SK-N-MC (cell line): ENCODE measurements around the gene PAQR8.
A peak's percentile ranks its signal among the peaks of the same experiment; 100 is the strongest.

ENCODE experiments used
- DNase-seq: peaks from one replicate; pipeline ENCODE4 v3.0.0-alpha.2; 2011; ENCODE audit warnings: low read depth, low spot score
- H3K27ac ChIP-seq: fragments of 200-600 bp; sonication (generic); 2 replicates; pipeline ENCODE4 v1.5.1; 2016; ENCODE audit warnings: mixed run types
- H3K36me3 ChIP-seq: fragments of 200-600 bp; sonication (generic); 2 replicates; pipeline ENCODE4 v1.6.1; 2017; ENCODE audit warnings: antibody characterized with exemption, low read length, mixed read lengths; ENCODE audit not compliant: insufficient read depth
- H3K4me3 ChIP-seq: fragments of 200-600 bp; sonication (generic); 2 replicates; pipeline ENCODE4 v1.5.1; 2016
- H3K9ac ChIP-seq: fragments of 200-600 bp; sonication (generic); 2 replicates; pipeline ENCODE4 v1.8.0; 2017; ENCODE audit warnings: mixed run types, mixed read lengths; ENCODE audit not compliant: insufficient read length
- H3K9me3 ChIP-seq: fragments of 200-600 bp; sonication (generic); 2 replicates; pipeline ENCODE4 v1.6.1; 2017; ENCODE audit warnings: low read depth, mild to moderate bottlenecking, antibody characterized with exemption, low read length, moderate library complexity, mixed read lengths
- EZH2 ChIP-seq: fragments of 200-600 bp; sonication (generic); IDR thresholded peaks from one replicate; pipeline ENCODE4 v1.6.1; 2017; ENCODE audit warnings: antibody characterized with exemption
- FOXP2 ChIP-seq: optimal IDR thresholded peaks from 2 replicates; pipeline ENCODE3; 2011; ENCODE audit warnings: mild to moderate bottlenecking, moderate library complexity; ENCODE audit not compliant: insufficient read depth; ENCODE audit errors: extremely low read length, control extremely low read depth
- POLR2AphosphoS5 ChIP-seq: IDR thresholded peaks from 2 replicates; pipeline ENCODE4 v1.6.1; 2012; ENCODE audit warnings: mild to moderate bottlenecking, low read depth, low read length, borderline replicate concordance

The PAQR8 gene

GRCh38 chr6:52403627-52404026, 41.7 kb downstream of the PAQR8 start:
- Histone ChIP-seq H3K9me3 (no peaks in the 10 kb centered on the region), H3K9ac (no peak overlapping the region), H3K36me3 (no peaks in the 10 kb centered on the region), H3K4me3 (no peak overlapping the region), H3K27ac (no peak overlapping the region)
- TF ChIP-seq FOXP2 (no peak), POLR2AphosphoS5 (no peak), EZH2 (no peak)
- no peak for DNase-seq

GRCh38 chr6:52405243-52405642, 43.3 kb downstream of the PAQR8 start:
- Histone ChIP-seq H3K36me3 (no peaks in the 10 kb centered on the region), H3K27ac (no peak overlapping the region), H3K4me3 (no peak overlapping the region), H3K9me3 (no peaks in the 10 kb centered on the region), H3K9ac (no peak overlapping the region)
- DNase-seq: no peak
- TF ChIP-seq EZH2 (no peak), POLR2AphosphoS5 (no peak), FOXP2 (no peak)

- no peak for DNase-seq
- Histone ChIP-seq H3K9me3 (no peaks in the 10 kb centered on the region), H3K27ac (no peak overlapping the region), H3K4me3 (no peak overlapping the region), H3K36me3 (no peaks in the 10 kb centered on the region), H3K9ac (no peak overlapping the region)
- no peak for TF ChIP-seq EZH2
- no peak for TF ChIP-seq POLR2AphosphoS5
- TF ChIP-seq FOXP2: no peak
These were observed 45.5 kb downstream of the PAQR8 start for GRCh38 chr6:52407467-52407866.

GRCh38 chr6:52409499-52409898, 47.5 kb downstream of the PAQR8 start:
- Histone ChIP-seq H3K9ac (no peak overlapping the region), H3K36me3 (no peaks in the 10 kb centered on the region), H3K4me3 (no peak overlapping the region), H3K27ac (no peak overlapping the region), H3K9me3 (no peaks in the 10 kb centered on the region)
- no peak for TF ChIP-seq POLR2AphosphoS5
- TF ChIP-seq EZH2: no peak
- TF ChIP-seq FOXP2: no peak
- DNase-seq: no peak

GRCh38 chr6:52410979-52411378, 49.0 kb downstream of the PAQR8 start:
- no peak overlapping the region for H3K9ac ChIP-seq
- H3K4me3 ChIP-seq: no peak overlapping the region
- H3K36me3 ChIP-seq: no peaks in the 10 kb centered on the region
- H3K27ac ChIP-seq: no peak overlapping the region
- H3K9me3 ChIP-seq: no peaks in the 10 kb centered on the region
- no peak for TF ChIP-seq POLR2AphosphoS5
- no peak for TF ChIP-seq EZH2
- no peak for TF ChIP-seq FOXP2
- no peak for DNase-seq

- Histone ChIP-seq H3K27ac (no peak overlapping the region), H3K9ac (no peak overlapping the region), H3K4me3 (no peak overlapping the region), H3K9me3 (no peaks in the 10 kb centered on the region), H3K36me3 (no peaks in the 10 kb centered on the region)
- DNase-seq: no peak
- no peak for TF ChIP-seq POLR2AphosphoS5
- no peak for TF ChIP-seq EZH2
These were observed 50.0 kb downstream of the PAQR8 start for GRCh38 chr6:52411911-52412310.

- no peak for DNase-seq
- Histone ChIP-seq H3K27ac (no peak overlapping the region), H3K9me3 (no peaks in the 10 kb centered on the region), H3K9ac (peak overlapping the region; percentile 20), H3K36me3 (no peaks in the 10 kb centered on the region), H3K4me3 (no peak overlapping the region)
- no peak for TF ChIP-seq EZH2
- TF ChIP-seq POLR2AphosphoS5: no peak
- no peak for TF ChIP-seq FOXP2
These were observed 53.4 kb downstream of the PAQR8 start for GRCh38 chr6:52415333-52415732.

- Histone ChIP-seq H3K4me3 (no peak overlapping the region), H3K36me3 (no peaks in the 10 kb centered on the region), H3K9ac (no peak overlapping the region), H3K27ac (no peak overlapping the region), H3K9me3 (no peaks in the 10 kb centered on the region)
- TF ChIP-seq POLR2AphosphoS5 (no peak), EZH2 (no peak), FOXP2 (no peak)
- no peak for DNase-seq
These were observed 54.1 kb downstream of the PAQR8 start for GRCh38 chr6:52415917-52416628.

GRCh38 chr6:52416629-52417151, 54.7 kb downstream of the PAQR8 start:
- peak overlapping the region; percentile 52; the same call in 1 of the 2 replicates for H3K27ac ChIP-seq
- peak; percentile 30 for DNase-seq
- TF ChIP-seq POLR2AphosphoS5 (no peak), FOXP2 (no peak)

More at GRCh38 chr6:52416629-52417151, 54.7 kb downstream of the PAQR8 start:
- H3K9ac ChIP-seq: peak overlapping the region; percentile 46
- H3K4me3 ChIP-seq: no peak overlapping the region
- H3K9me3 ChIP-seq: no peaks in the 10 kb centered on the region
- H3K36me3 ChIP-seq: no peaks in the 10 kb centered on the region
